Left hindlimb (tissue), 1 donor: ENCODE data around the gene SPC24.
"Not testable (repeated sequence)": the region's sequence is repeated elsewhere in the genome, so short reads cannot be mapped to it uniquely, and the experiment has no call there.

Experiments used
- DNase-seq: peaks from one replicate; pipeline ENCODE4 v3.0.0-alpha.2; 2018

Gene SPC24

GRCh38 chr19:11191934-11192333, 36.4 kb upstream of the SPC24 start:
- DNase-seq: no peak

GRCh38 chr19:11191273-11191755, 35.7 kb upstream of the SPC24 start:
- peak; percentile 87 for DNase-seq

GRCh38 chr19:11190501-11190900, 34.9 kb upstream of the SPC24 start:
- DNase-seq: no peak

GRCh38 chr19:11187441-11187840, 31.9 kb upstream of the SPC24 start:
- DNase-seq: peak; percentile 8

DNA sequence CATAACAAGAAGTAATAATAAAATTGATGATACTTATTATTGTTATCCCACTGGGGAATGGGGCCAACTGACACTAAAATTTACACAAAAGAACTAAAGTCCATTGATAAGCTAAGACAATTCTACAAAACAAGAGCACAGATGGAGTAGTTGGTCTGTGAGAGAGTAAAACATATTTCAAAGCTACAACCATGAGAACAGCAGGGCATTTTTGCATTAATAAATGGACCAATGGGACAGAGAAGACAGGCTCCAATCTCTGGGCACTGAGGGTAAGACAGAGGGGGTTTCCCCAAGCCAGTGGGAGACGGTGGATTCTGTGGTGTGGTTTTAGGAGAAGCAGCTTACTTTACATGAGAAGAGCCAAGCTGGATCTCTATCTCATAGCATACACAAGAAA, 27.4 kb upstream of the SPC24 start:
- DNase-seq: no peak

DNA sequence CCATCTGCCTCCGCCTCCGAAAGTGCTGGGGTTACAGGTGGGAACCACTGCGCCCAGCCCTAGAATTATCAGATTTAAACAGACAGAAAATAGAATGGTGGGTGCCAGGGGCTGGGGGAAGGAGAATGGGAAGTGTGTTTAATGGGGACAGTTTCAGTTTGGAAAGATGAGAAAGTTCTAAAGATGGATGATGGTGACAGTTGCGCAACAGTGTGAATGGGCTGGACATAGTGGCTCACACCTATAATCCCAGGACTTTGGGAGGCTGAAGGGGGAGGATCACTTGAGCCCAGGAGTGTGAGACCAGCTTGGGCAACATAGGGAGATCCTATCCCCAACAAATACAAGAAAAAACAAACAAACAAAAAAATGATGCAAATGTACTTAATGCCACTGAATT, 25.9 kb upstream of the SPC24 start:
- no peak for DNase-seq

GRCh38 chr19:11180975-11181374, 25.4 kb upstream of the SPC24 start:
- DNase-seq: not testable (repeated sequence)

DNA sequence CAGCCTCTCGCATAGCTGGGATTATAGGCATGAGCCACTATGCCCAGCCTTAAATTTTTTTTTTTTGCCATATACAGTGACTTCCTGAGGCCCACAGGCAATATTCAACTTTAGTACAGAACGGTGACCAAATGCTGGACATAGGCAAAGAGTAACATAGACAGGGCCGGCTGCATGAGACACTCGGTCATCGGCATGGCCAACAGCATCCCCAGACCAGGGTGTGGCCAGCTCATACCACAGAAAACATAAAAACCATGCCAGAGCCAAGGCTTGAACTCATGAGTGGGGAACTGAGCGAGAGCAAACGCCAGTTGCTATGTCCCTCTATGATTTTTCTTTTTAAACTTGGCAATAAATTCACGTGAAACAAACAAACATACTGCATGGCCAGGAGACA, 24.8 kb upstream of the SPC24 start:
- no peak for DNase-seq

DNA sequence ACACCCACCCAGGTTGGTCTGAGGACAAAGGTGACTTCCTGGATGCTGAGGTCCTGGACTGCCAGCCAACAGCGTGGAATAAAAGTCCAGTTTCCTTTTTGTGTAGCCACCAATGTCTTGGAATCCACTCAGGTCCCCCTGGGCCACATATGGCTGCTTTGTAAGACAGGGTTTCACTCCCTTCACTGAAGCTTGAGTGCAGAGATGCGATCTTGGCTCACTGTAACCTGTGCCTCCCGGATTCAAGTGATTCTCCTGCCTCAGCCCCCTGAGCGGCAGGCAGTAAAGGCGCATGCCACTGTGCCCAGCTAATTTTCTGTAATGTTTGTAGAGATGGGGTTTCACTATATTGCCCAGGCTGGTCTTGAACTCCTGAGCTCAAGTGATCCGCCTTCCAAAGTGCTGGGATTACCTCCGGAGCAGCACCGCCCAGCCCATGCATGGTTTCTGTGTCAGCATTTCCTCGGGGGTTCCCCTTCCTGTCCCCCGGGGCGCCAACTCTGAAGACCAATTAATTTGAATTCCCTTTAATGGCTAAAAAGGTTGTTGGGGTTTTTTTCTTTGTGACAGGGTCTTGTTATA, 24.2 kb upstream of the SPC24 start:
- DNase-seq: no peak

DNA sequence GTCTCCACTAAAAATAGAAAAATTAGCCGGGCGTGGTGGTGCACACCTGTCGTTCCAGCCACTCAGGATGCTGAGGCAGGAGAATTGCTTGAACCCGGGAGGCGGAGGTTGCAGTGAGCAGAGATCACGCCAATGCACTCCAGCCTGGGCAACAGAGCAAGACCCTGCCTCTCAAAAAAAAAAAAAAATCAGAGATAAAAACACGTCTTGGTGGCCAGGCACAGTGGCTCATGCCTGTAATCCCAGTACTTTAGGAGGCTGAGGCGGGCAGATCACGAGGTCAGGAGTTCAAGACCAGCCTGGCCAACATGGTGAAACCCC, 23.5 kb upstream of the SPC24 start:
- DNase-seq: not testable (repeated sequence)

DNA sequence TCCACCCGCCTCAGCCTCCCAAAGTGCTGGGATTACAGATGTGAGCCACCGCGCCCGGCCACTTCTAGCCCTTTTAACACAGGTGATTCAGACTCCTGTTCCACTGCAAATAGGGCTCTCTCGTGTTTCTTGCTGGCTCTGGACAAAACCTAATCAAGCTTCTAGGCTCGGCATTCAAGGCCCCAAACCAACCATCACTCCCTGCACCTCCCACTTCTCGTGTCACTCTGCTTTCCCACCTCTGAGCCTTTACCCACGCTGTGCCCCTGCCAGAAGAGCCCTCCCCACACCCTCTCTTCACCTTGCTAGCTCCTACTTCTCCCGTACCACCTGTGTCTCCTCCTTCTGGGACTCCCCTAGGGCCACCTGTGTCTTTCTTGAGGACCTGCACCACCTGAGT, 22.0 kb upstream of the SPC24 start:
- no peak for DNase-seq

DNA sequence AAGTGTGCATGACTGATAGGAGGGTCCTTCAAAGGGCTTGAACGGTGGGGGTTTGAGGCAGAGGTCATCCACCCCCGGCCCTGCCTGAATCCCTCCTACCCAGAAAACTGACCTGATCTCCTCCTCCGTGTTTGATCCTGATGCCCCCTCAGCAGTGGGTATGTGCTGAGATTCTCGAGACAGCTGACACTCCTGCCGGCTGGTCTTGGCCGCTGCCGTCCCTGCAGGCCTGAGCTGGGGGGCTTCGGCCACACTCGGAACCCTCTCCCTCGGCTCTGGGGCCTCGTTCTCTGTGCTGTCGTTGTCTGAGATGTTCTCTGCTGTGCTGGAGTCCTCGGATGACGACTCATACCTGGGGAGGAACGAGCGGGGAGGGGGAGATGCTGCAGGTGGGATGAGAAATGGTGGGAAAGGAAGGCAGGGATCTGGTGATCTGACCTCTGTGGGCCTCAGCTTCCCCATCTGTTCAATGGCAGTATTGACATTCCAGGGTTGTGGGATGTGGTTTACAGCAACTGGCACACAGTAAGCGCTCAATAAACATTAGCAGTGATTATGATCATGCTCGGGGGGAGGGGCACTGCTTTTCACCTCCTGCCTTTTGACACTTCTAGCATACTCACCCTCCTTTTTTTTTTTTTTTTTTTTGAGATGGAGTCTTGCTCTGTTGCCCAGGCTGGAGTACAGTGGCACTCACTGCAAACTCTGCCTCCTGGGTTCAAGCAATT, 21.0 kb upstream of the SPC24 start:
- DNase-seq: no peak

DNA sequence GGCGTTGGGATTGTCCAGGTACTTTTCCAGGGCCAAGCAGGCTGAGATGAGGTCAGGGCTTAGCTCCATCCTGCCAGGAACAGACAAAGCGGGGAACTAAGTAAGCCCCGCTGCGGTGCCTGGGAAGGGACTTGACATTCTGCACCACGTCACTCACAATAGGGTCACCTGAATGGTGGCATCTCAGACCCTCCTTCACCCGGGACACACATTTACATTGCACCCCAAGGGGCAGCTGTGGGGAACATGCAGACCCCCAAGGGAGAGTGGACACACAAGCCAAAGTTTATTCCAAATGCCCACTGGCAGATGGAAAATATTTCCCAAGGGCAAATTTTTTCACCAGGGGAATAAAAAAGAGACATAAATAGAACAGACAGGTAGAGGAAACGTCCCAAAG, 20.3 kb upstream of the SPC24 start:
- no peak for DNase-seq

DNA sequence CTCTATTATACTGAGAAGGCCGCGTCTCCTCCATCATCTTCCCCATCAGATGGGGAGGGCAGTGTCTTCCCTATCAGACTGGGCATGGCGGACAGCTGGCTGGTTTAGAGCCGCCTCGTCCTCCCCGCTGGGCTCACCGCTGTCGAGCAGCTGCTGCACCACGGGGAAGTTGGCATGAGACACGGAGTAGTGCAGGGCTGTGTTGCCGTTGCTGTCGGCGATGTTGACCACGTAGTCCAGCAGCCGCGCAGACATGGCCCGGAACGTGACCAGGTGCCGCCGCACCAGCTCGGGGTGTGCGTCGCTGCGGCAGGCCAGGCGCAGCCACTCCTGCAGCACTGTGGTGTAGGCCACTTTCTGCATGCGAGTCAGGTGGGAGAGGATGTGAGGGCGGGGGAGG, 18.8 kb upstream of the SPC24 start:
- DNase-seq: no peak

DNA sequence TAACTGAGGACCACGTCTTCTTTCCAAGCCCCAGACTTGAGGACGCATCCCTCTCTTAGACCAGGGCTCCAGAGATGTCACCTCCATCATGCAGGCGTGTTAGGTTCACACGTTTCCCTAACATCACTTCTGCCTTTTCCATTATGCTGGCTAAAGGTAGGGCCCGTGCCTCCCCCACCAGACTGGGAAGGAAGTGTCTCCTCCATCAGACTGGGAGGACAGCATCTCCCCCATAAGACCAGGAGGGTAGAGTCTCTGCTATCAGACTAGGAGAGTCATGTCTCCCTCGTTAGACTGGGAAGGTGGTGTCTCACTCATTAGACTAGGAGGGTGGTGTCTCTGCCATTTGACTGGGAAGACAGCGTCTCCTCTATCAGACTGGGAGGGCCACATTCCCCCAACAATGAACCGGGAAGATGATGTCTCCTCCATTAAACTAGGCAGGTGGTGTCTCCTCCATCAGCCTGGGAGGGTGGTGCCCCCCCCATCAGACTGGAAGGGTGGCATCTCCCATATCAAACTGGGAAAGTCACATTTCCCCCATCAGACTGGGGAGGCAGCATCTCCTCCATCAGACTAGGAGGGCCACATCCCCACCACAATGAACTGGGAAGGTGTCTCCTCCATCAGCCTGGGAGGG, 18.1 kb upstream of the SPC24 start:
- no peak for DNase-seq

- DNase-seq: no peak
These were observed 17.0 kb upstream of the SPC24 start for GRCh38 chr19:11172576-11172975.

GRCh38 chr19:11171144-11171543, 15.6 kb upstream of the SPC24 start:
- no peak for DNase-seq

DNA sequence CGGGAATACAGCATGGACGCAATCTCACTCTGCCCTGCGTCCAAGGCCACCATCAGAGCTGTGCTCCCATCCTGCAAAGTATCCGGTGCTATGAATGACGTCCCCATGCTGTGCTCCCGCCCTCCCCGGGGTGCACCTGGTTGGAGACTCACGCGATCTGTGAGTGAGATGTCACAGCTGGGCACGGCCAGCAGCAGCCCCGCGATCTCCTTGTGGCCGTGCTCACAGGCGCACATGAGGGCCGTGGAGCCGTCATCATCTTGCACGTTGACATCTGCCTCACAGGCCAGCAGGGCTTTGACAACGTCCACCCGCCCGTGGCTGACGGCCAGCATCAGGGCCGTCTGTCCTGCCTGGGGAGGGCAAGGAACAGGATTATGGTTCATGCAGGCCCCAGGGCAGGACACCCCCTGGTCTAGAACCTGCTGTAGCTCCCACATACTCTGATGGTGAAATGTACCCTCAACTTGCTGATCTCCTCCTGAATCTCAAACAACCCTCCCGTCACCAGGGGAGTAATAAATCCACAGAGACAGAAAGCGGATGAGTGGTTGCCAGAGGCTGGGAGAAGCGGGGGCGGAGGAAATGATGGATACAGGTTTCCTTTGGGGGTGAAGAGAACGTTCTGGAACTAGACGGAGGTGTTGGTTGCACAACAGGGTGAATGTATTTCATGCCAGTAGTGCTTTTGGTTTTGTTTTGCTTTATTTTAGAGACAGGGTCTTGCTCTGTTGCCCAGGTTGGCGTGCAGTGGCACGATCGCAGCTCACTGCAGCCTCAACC, 14.5 kb upstream of the SPC24 start:
- no peak for DNase-seq

GRCh38 chr19:11168568-11168967, 13.0 kb upstream of the SPC24 start:
- no peak for DNase-seq

- DNase-seq: peak; percentile 76
These were observed 10.9 kb upstream of the SPC24 start for GRCh38 chr19:11166281-11167142.

- DNase-seq: no peak
These were observed 10.0 kb upstream of the SPC24 start for GRCh38 chr19:11165486-11166030.

- peak; percentile 94 for DNase-seq
These were observed 9.4 kb upstream of the SPC24 start for GRCh38 chr19:11164879-11165406.
